WTC11 (cell line): Measurements from ENCODE around the gene TSPAN10. TPM values are rescaled to one million over a fixed set of nuclear protein-coding genes. Genes with fewer than 3 reads are reported as not detected.

Experiments
- ATF1 ChIP-seq: sonication (generic); formaldehyde crosslinking; IDR thresholded peaks from 2 replicates; pipeline ENCODE4 v1.8.1; 2023; ENCODE audit warnings: mild to moderate bottlenecking, moderate library complexity, missing genetic modification reagents
- CREB1 ChIP-seq: sonication (generic); formaldehyde crosslinking; IDR thresholded peaks from 2 replicates; pipeline ENCODE4 v1.8.0; 2023; ENCODE audit warnings: mild to moderate bottlenecking, missing genetic modification reagents
- FOXJ3 ChIP-seq: sonication (generic); formaldehyde crosslinking; IDR thresholded peaks from 2 replicates; pipeline ENCODE4 v1.9.0; 2021; ENCODE audit warnings: missing genetic modification reagents, mild to moderate bottlenecking, borderline replicate concordance
- FOXP4 ChIP-seq: sonication (generic); formaldehyde crosslinking; IDR thresholded peaks from 2 replicates; pipeline ENCODE4 v1.8.0; 2022; ENCODE audit warnings: mild to moderate bottlenecking, missing genetic modification reagents
- GRHL2 ChIP-seq: fragments of 250-450 bp; sonication (Bioruptor Pico); IDR thresholded peaks from 2 replicates; pipeline ENCODE4 v1.8.0; 2022; ENCODE audit warnings: mild to moderate bottlenecking, moderate library complexity; ENCODE audit not compliant: insufficient replicate concordance, severe bottlenecking
- GTF2I ChIP-seq: fragments of 250-450 bp; sonication (Bioruptor Pico); conservative IDR thresholded peaks from 2 replicates; pipeline ENCODE4 v1.4.0; 2021; ENCODE audit warnings: mild to moderate bottlenecking
- HMGXB4 ChIP-seq: sonication (generic); formaldehyde crosslinking; IDR thresholded peaks from 2 replicates; pipeline ENCODE4 v1.8.1; 2023; ENCODE audit warnings: mild to moderate bottlenecking, moderate library complexity, missing genetic modification reagents
- NFE2L1 ChIP-seq: sonication (generic); formaldehyde crosslinking; IDR thresholded peaks from 2 replicates; pipeline ENCODE4 v1.8.1; 2023; ENCODE audit warnings: missing genetic modification reagents
- NFYB ChIP-seq: sonication (generic); formaldehyde crosslinking; conservative IDR thresholded peaks from 2 replicates; pipeline ENCODE4 v1.8.0; 2022; ENCODE audit warnings: low read depth, missing genetic modification reagents
- NR3C1 ChIP-seq: sonication (generic); formaldehyde crosslinking; conservative IDR thresholded peaks from 2 replicates; pipeline ENCODE4 v1.8.1; 2023; ENCODE audit warnings: low read depth, mild to moderate bottlenecking, missing genetic modification reagents
- RORB ChIP-seq: fragments of 250-450 bp; sonication (Bioruptor Pico); IDR thresholded peaks from 2 replicates; pipeline ENCODE4 v1.9.0; 2021; ENCODE audit warnings: mild to moderate bottlenecking
- SMAD3 ChIP-seq: sonication (generic); formaldehyde crosslinking; IDR thresholded peaks from 2 replicates; pipeline ENCODE4 v1.8.0; 2022; ENCODE audit warnings: missing genetic modification reagents, mild to moderate bottlenecking, borderline replicate concordance
- SMAD4 ChIP-seq: sonication (generic); formaldehyde crosslinking; IDR thresholded peaks from 2 replicates; pipeline ENCODE4 v1.8.0; 2022; ENCODE audit warnings: mild to moderate bottlenecking, missing genetic modification reagents
- SP1 ChIP-seq: sonication (generic); formaldehyde crosslinking; conservative IDR thresholded peaks from 2 replicates; pipeline ENCODE4 v1.8.1; 2022; ENCODE audit warnings: missing genetic modification reagents
- TCF7 ChIP-seq: sonication (generic); formaldehyde crosslinking; IDR thresholded peaks from 2 replicates; pipeline ENCODE4 v1.8.0; 2022; ENCODE audit warnings: mild to moderate bottlenecking, low read depth, missing genetic modification reagents, moderate library complexity
- TEAD4 ChIP-seq: sonication (generic); formaldehyde crosslinking; IDR thresholded peaks from 2 replicates; pipeline ENCODE4 v1.8.0; 2022; ENCODE audit warnings: mild to moderate bottlenecking, missing genetic modification reagents
- TP53 ChIP-seq: sonication (generic); formaldehyde crosslinking; IDR thresholded peaks from 2 replicates; pipeline ENCODE4 v1.8.1; 2023; ENCODE audit warnings: mild to moderate bottlenecking, missing genetic modification reagents
- USF2 ChIP-seq: sonication (generic); formaldehyde crosslinking; IDR thresholded peaks from 2 replicates; pipeline ENCODE4 v1.8.1; 2023; ENCODE audit warnings: mild to moderate bottlenecking, missing genetic modification reagents, moderate library complexity
- ZNF232 ChIP-seq: sonication (generic); formaldehyde crosslinking; IDR thresholded peaks from 2 replicates; pipeline ENCODE4 v1.8.0; 2022; ENCODE audit warnings: mild to moderate bottlenecking, missing genetic modification reagents
- ZNF281 ChIP-seq: sonication (generic); formaldehyde crosslinking; IDR thresholded peaks from 2 replicates; pipeline ENCODE4 v1.8.0; 2023; ENCODE audit warnings: mild to moderate bottlenecking, missing genetic modification reagents
- ZNF317 ChIP-seq: sonication (generic); formaldehyde crosslinking; IDR thresholded peaks from 2 replicates; pipeline ENCODE4 v1.8.1; 2023; ENCODE audit warnings: low read depth, mild to moderate bottlenecking, moderate library complexity, missing genetic modification reagents, borderline replicate concordance
- total RNA-seq: library from RNA; stranded (reverse); gene quantifications from 3 replicates; pipeline ENCODE4 v1.2.3, GENCODE V29; 2021
- TF ChIP-seq, protein P1 (sequence below): fragments of 250-450 bp; sonication (Bioruptor Pico); IDR thresholded peaks from 2 replicates; pipeline ENCODE4 v1.9.0; 2021; ENCODE audit warnings: mild to moderate bottlenecking, borderline replicate concordance
- TF ChIP-seq, protein P2 (sequence below): fragments of 250-450 bp; sonication (Bioruptor Pico); IDR thresholded peaks from 2 replicates; pipeline ENCODE4 v1.9.0; 2021; ENCODE audit warnings: mild to moderate bottlenecking
- TF ChIP-seq, protein P3 (sequence below): sonication (generic); formaldehyde crosslinking; IDR thresholded peaks from 2 replicates; pipeline ENCODE4 v1.8.0; 2022; ENCODE audit warnings: mild to moderate bottlenecking, missing genetic modification reagents

TSPAN10 gene
- total RNA-seq, 1 experiment from 2014 or later, result 1.5 TPM

DNA sequence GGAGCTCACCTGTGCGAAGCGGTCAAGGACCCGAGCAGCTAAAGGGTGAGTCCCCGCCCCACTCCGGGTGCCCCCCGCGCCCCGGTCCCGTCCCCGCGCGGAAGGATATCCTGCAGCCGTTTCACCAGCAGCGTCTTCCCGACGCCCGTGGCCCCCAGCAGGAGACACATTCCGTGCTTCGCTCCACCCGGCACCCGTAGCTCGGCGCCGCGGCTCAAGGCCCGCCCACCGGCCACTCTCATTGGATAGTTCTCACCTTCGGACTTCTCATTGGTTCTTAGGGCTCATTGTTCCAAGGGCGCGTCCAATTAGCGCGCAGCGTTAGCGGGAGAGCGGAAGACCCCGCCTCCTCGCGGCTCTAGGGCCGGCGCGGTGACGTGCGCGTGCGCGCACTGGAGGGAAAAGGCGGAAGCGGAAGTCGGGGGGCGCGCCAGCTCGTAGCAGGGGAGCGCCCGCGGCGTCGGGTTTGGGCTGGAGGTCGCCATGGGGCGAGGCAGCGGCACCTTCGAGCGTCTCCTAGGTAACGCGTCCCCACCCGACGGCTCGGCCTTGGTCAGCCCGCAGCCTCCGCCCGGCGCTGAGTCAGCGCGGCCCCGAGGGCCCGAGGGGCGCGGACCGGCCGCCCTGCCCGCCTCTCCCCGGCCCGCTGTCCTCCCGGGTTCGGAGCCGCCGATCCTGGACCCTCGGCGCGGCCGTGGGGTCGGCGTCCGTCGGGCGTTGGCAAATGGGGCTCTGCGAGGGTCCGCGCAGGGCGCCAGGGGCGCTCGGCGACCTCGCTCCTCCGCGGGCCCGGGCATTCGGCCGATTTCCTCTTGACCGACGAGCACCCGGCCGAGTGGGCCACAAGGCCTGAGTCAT, 46.8 kb downstream of the TSPAN10 start, which contains the start of the genes ARL16 and HGS (continued):
- no peak for TF ChIP-seq RORB
- TF ChIP-seq ZNF317 (CRISPR knock-in tag), result 0 out of 2 replicates have a peak, but pooled peaks have one; percentile 40
- TF ChIP-seq, protein P1, sequence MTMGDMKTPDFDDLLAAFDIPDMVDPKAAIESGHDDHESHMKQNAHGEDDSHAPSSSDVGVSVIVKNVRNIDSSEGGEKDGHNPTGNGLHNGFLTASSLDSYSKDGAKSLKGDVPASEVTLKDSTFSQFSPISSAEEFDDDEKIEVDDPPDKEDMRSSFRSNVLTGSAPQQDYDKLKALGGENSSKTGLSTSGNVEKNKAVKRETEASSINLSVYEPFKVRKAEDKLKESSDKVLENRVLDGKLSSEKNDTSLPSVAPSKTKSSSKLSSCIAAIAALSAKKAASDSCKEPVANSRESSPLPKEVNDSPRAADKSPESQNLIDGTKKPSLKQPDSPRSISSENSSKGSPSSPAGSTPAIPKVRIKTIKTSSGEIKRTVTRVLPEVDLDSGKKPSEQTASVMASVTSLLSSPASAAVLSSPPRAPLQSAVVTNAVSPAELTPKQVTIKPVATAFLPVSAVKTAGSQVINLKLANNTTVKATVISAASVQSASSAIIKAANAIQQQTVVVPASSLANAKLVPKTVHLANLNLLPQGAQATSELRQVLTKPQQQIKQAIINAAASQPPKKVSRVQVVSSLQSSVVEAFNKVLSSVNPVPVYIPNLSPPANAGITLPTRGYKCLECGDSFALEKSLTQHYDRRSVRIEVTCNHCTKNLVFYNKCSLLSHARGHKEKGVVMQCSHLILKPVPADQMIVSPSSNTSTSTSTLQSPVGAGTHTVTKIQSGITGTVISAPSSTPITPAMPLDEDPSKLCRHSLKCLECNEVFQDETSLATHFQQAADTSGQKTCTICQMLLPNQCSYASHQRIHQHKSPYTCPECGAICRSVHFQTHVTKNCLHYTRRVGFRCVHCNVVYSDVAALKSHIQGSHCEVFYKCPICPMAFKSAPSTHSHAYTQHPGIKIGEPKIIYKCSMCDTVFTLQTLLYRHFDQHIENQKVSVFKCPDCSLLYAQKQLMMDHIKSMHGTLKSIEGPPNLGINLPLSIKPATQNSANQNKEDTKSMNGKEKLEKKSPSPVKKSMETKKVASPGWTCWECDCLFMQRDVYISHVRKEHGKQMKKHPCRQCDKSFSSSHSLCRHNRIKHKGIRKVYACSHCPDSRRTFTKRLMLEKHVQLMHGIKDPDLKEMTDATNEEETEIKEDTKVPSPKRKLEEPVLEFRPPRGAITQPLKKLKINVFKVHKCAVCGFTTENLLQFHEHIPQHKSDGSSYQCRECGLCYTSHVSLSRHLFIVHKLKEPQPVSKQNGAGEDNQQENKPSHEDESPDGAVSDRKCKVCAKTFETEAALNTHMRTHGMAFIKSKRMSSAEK (CRISPR knock-in tag), result no peak
- peak; percentile 94 for TF ChIP-seq NFYB (CRISPR knock-in tag)
- TF ChIP-seq TP53 (CRISPR knock-in tag), result no peak
- TF ChIP-seq TEAD4, result 0 out of 2 replicates have a peak, but pooled peaks have one; percentile 34
- no peak for TF ChIP-seq USF2 (CRISPR knock-in tag)
- TF ChIP-seq FOXP4, result no peak
- no peak for TF ChIP-seq GRHL2 (CRISPR knock-in tag)
- no peak; the same call in 1 of the 2 replicates for TF ChIP-seq SP1 (CRISPR knock-in tag)
- no peak for TF ChIP-seq HMGXB4
- no peak for TF ChIP-seq SMAD4 (CRISPR knock-in tag)
- no peak for TF ChIP-seq ZNF232 (CRISPR knock-in tag)
- TF ChIP-seq, protein P2, sequence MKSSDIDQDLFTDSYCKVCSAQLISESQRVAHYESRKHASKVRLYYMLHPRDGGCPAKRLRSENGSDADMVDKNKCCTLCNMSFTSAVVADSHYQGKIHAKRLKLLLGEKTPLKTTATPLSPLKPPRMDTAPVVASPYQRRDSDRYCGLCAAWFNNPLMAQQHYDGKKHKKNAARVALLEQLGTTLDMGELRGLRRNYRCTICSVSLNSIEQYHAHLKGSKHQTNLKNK (CRISPR knock-in tag), result no peak
- no peak for TF ChIP-seq SMAD3
- no peak for TF ChIP-seq GTF2I (CRISPR knock-in tag)
- no peak for TF ChIP-seq ATF1 (CRISPR knock-in tag)
- TF ChIP-seq CREB1 (CRISPR knock-in tag), result no peak
- no peak for TF ChIP-seq NFE2L1 (CRISPR knock-in tag)
- TF ChIP-seq, protein P3, sequence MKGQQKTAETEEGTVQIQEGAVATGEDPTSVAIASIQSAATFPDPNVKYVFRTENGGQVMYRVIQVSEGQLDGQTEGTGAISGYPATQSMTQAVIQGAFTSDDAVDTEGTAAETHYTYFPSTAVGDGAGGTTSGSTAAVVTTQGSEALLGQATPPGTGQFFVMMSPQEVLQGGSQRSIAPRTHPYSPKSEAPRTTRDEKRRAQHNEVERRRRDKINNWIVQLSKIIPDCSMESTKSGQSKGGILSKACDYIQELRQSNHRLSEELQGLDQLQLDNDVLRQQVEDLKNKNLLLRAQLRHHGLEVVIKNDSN (CRISPR knock-in tag), result no peak; the same call in 1 of the 2 replicates
- no peak for TF ChIP-seq NR3C1 (CRISPR knock-in tag)
- no peak for TF ChIP-seq FOXJ3 (CRISPR knock-in tag)
- TF ChIP-seq TCF7 (CRISPR knock-in tag), result no peak
- TF ChIP-seq ZNF281 (CRISPR knock-in tag), result no peak
